ENCODE measurements around the gene TMEM219.
"Not testable (repeated sequence)": the region's sequence is repeated elsewhere in the genome, so short reads cannot be mapped to it uniquely, and the experiment has no call there.

Gene TMEM219

GRCh38 chr16:30011714-30012504 lies 50.0 kb downstream of the TMEM219 start:
- no peak for DNase-seq (ENCODE audit: low read depth)

- DNase-seq (ENCODE audit: low read depth), result not testable (repeated sequence)
Observed at GRCh38 chr16:30012598-30012997, 50.7 kb downstream of the TMEM219 start.

- DNase-seq (ENCODE audit: low read depth), result not testable (repeated sequence)
Observed at GRCh38 chr16:30015450-30015849, 53.6 kb downstream of the TMEM219 start.

GRCh38 chr16:30016555-30017276 lies 54.8 kb downstream of the TMEM219 start:
- DNase-seq (ENCODE audit: low read depth), result no peak

- no peak for DNase-seq (ENCODE audit: low read depth)
Observed at GRCh38 chr16:30017277-30017656, 55.4 kb downstream of the TMEM219 start.

GRCh38 chr16:30017937-30018336 lies 56.1 kb downstream of the TMEM219 start:
- not testable (repeated sequence) for DNase-seq (ENCODE audit: low read depth)

GRCh38 chr16:30018731-30019158 lies 56.9 kb downstream of the TMEM219 start:
- DNase-seq (ENCODE audit: low read depth), result no peak

Measured in stimulated activated CD8-positive, alpha-beta memory T cell treated with anti-CD3 and anti-CD28 coated beads, Interleukin-12 subunit alpha, Interleukin-12 subunit beta, amount 100 ng/mL, for 4 hours (primary cell).